ENCODE measurements around the gene PVALEF.

PVALEF gene

GRCh38 chr17:81202318-81202717, 37.0 kb downstream of the PVALEF start:
- no peaks in the 10 kb centered on the region for H3K27me3 ChIP-seq (ENCODE audit: control insufficient read depth in 3 of 3, insufficient read depth in 3 of 3, low read depth in 1 of 3, low read length in 3 of 3)
- H3K9me3 ChIP-seq (replicated peaks in 1 of 2; ENCODE audit: control insufficient read depth in 2 of 2, insufficient read depth in 1 of 2, low read depth in 1 of 2, low read length in 2 of 2), result no peaks in the 10 kb centered on the region
- no peak overlapping the region for H2AK5ac ChIP-seq (ENCODE audit: low read depth, low read length)
- H2BK12ac ChIP-seq (ENCODE audit: low read length), result no peak overlapping the region
- no peak overlapping the region for H3K23ac ChIP-seq (ENCODE audit: low read depth, low read length, poor library complexity)
- DNase-seq (ENCODE audit: low spot score), result no peak
- H2AFZ ChIP-seq (ENCODE audit: low read length), result no peak overlapping the region
- no peak overlapping the region for H3K9ac ChIP-seq (ENCODE audit: low read depth, low read length, poor library complexity)
- peaks cover 3% of the 10 kb centered on the region for H3K79me1 ChIP-seq (ENCODE audit: low read depth, low read length)
- H4K91ac ChIP-seq (ENCODE audit: low read depth, low read length, poor library complexity), result no peak overlapping the region
- no peak overlapping the region for H3K18ac ChIP-seq (ENCODE audit: low read length)
- H4K8ac ChIP-seq (ENCODE audit: low read depth, low read length), result no peak overlapping the region
- H3K36me3 ChIP-seq (replicated peaks in 1 of 2; ENCODE audit: control insufficient read depth in 2 of 2, insufficient read depth in 2 of 2, low read length in 2 of 2), result peaks cover 31 to 74% of the 10 kb centered on the region in 2 donors
- H2BK120ac ChIP-seq (ENCODE audit: low read depth, low read length), result no peak overlapping the region
- H3K4me3 ChIP-seq (ENCODE audit: low read length in 2 of 2), result peak overlapping the region in 1 of 2 donors; percentile 6
- H2BK5ac ChIP-seq (ENCODE audit: low read length), result no peak overlapping the region
- no CpG with 5 or more reads among the region's 10 CpGs for WGBS, 2 donors (ENCODE audit: extremely low coverage in 2 of 2, insufficient read length in 2 of 2, insufficient replicate concordance in 1 of 2)
- H3K4me1 ChIP-seq (ENCODE audit: control insufficient read depth in 2 of 2, insufficient read depth in 1 of 2, low read depth in 1 of 2, low read length in 2 of 2), result no peaks in the 10 kb centered on the region
- H3K4ac ChIP-seq (ENCODE audit: low read length), result no peak overlapping the region
- H3K4me2 ChIP-seq (ENCODE audit: insufficient read depth, low read length, poor library complexity, severe bottlenecking), result no peak overlapping the region
- H2BK15ac ChIP-seq (ENCODE audit: low read length), result no peak overlapping the region
- no peak overlapping the region for H3K27ac ChIP-seq (replicated peaks; ENCODE audit: low read length)
- H3K14ac ChIP-seq (ENCODE audit: low read length), result no peak overlapping the region

GRCh38 chr17:81203136-81203535, 37.8 kb downstream of the PVALEF start:
- no peak overlapping the region for H2AFZ ChIP-seq (ENCODE audit: low read length)
- WGBS, 2 donors (ENCODE audit: extremely low coverage in 2 of 2, insufficient read length in 2 of 2, insufficient replicate concordance in 1 of 2), result no CpG with 5 or more reads among the region's 20 CpGs
- peaks cover 30 to 74% of the 10 kb centered on the region in 2 donors for H3K36me3 ChIP-seq (replicated peaks in 1 of 2; ENCODE audit: control insufficient read depth in 2 of 2, insufficient read depth in 2 of 2, low read length in 2 of 2)

GRCh38 chr17:81204578-81204977, 39.3 kb downstream of the PVALEF start:
- Histone ChIP-seq H3K14ac (ENCODE audit: low read length) (no peak overlapping the region), H4K91ac (ENCODE audit: low read depth, low read length, poor library complexity) (no peak overlapping the region), H2BK12ac (ENCODE audit: low read length) (no peak overlapping the region), H2AFZ (ENCODE audit: low read length) (no peak overlapping the region), H3K4me2 (ENCODE audit: insufficient read depth, low read length, poor library complexity, severe bottlenecking) (no peak overlapping the region), H3K9ac (ENCODE audit: low read depth, low read length, poor library complexity) (no peak overlapping the region), H3K4me3 (ENCODE audit: low read length in 2 of 2) (peak overlapping the region in 1 of 2 donors; percentile 60), H3K4ac (ENCODE audit: low read length) (no peak overlapping the region), H3K36me3 (replicated peaks in 1 of 2; ENCODE audit: control insufficient read depth in 2 of 2, insufficient read depth in 2 of 2, low read length in 2 of 2) (peaks cover 25 to 71% of the 10 kb centered on the region in 2 donors), H2BK120ac (ENCODE audit: low read depth, low read length) (no peak overlapping the region), H2BK5ac (ENCODE audit: low read length) (no peak overlapping the region), H3K79me1 (ENCODE audit: low read depth, low read length) (peaks cover 7% of the 10 kb centered on the region), H3K9me3 (replicated peaks in 1 of 2; ENCODE audit: control insufficient read depth in 2 of 2, insufficient read depth in 1 of 2, low read depth in 1 of 2, low read length in 2 of 2) (peaks cover 0 to 4% of the 10 kb centered on the region in 2 donors), H3K18ac (ENCODE audit: low read length) (no peak overlapping the region), H3K23ac (ENCODE audit: low read depth, low read length, poor library complexity) (peak overlapping the region; percentile 89), H2AK5ac (ENCODE audit: low read depth, low read length) (no peak overlapping the region), H3K27me3 (ENCODE audit: control insufficient read depth in 3 of 3, insufficient read depth in 3 of 3, low read depth in 1 of 3, low read length in 3 of 3) (no peaks in the 10 kb centered on the region), H4K8ac (ENCODE audit: low read depth, low read length) (peak overlapping the region; percentile 82), H3K27ac (replicated peaks; ENCODE audit: low read length) (no peak overlapping the region), H2BK15ac (ENCODE audit: low read length) (no peak overlapping the region), H3K4me1 (ENCODE audit: control insufficient read depth in 2 of 2, insufficient read depth in 1 of 2, low read depth in 1 of 2, low read length in 2 of 2) (no peaks in the 10 kb centered on the region)
- no CpG with 5 or more reads among the region's 10 CpGs for WGBS, 2 donors (ENCODE audit: extremely low coverage in 2 of 2, insufficient read length in 2 of 2, insufficient replicate concordance in 1 of 2)
- no peak for DNase-seq (ENCODE audit: low spot score)

More at GRCh38 chr17:81203136-81203535, 37.8 kb downstream of the PVALEF start:
- Histone ChIP-seq H3K4me1 (ENCODE audit: control insufficient read depth in 2 of 2, insufficient read depth in 1 of 2, low read depth in 1 of 2, low read length in 2 of 2) (no peaks in the 10 kb centered on the region), H3K9ac (ENCODE audit: low read depth, low read length, poor library complexity) (peak overlapping the region; percentile 9), H3K14ac (ENCODE audit: low read length) (no peak overlapping the region), H3K4me2 (ENCODE audit: insufficient read depth, low read length, poor library complexity, severe bottlenecking) (no peak overlapping the region), H3K27me3 (ENCODE audit: control insufficient read depth in 3 of 3, insufficient read depth in 3 of 3, low read depth in 1 of 3, low read length in 3 of 3) (no peaks in the 10 kb centered on the region), H3K9me3 (replicated peaks in 1 of 2; ENCODE audit: control insufficient read depth in 2 of 2, insufficient read depth in 1 of 2, low read depth in 1 of 2, low read length in 2 of 2) (peaks cover 0 to 4% of the 10 kb centered on the region in 2 donors), H3K27ac (replicated peaks; ENCODE audit: low read length) (no peak overlapping the region), H4K91ac (ENCODE audit: low read depth, low read length, poor library complexity) (no peak overlapping the region), H2BK15ac (ENCODE audit: low read length) (no peak overlapping the region), H3K18ac (ENCODE audit: low read length) (no peak overlapping the region), H3K4ac (ENCODE audit: low read length) (no peak overlapping the region), H3K79me1 (ENCODE audit: low read depth, low read length) (peaks cover 7% of the 10 kb centered on the region), H2BK12ac (ENCODE audit: low read length) (no peak overlapping the region), H3K4me3 (ENCODE audit: low read length in 2 of 2) (no peak overlapping the region), H2BK5ac (ENCODE audit: low read length) (peak overlapping the region; percentile 10), H2BK120ac (ENCODE audit: low read depth, low read length) (no peak overlapping the region), H4K8ac (ENCODE audit: low read depth, low read length) (no peak overlapping the region), H3K23ac (ENCODE audit: low read depth, low read length, poor library complexity) (no peak overlapping the region), H2AK5ac (ENCODE audit: low read depth, low read length) (no peak overlapping the region)
- DNase-seq (ENCODE audit: low spot score), result no peak

- H2AK5ac ChIP-seq (ENCODE audit: low read depth, low read length), result no peak overlapping the region
- no peak overlapping the region for H2BK12ac ChIP-seq (ENCODE audit: low read length)
- H3K27ac ChIP-seq (replicated peaks; ENCODE audit: low read length), result no peak overlapping the region
- WGBS, 2 donors (ENCODE audit: extremely low coverage in 2 of 2, insufficient read length in 2 of 2, insufficient replicate concordance in 1 of 2), result no CpG with 5 or more reads among the region's 4 CpGs
- no peak overlapping the region for H3K9ac ChIP-seq (ENCODE audit: low read depth, low read length, poor library complexity)
- no peak overlapping the region for H2BK15ac ChIP-seq (ENCODE audit: low read length)
- H2AFZ ChIP-seq (ENCODE audit: low read length), result no peak overlapping the region
- no peaks in the 10 kb centered on the region for H3K4me1 ChIP-seq (ENCODE audit: control insufficient read depth in 2 of 2, insufficient read depth in 1 of 2, low read depth in 1 of 2, low read length in 2 of 2)
- H3K4ac ChIP-seq (ENCODE audit: low read length), result no peak overlapping the region
- H3K18ac ChIP-seq (ENCODE audit: low read length), result no peak overlapping the region
- no peak overlapping the region for H3K4me2 ChIP-seq (ENCODE audit: insufficient read depth, low read length, poor library complexity, severe bottlenecking)
- peaks cover 0 to 4% of the 10 kb centered on the region in 2 donors for H3K9me3 ChIP-seq (replicated peaks in 1 of 2; ENCODE audit: control insufficient read depth in 2 of 2, insufficient read depth in 1 of 2, low read depth in 1 of 2, low read length in 2 of 2)
- no peak for DNase-seq (ENCODE audit: low spot score)
- H2BK120ac ChIP-seq (ENCODE audit: low read depth, low read length), result no peak overlapping the region
- no peak overlapping the region for H4K91ac ChIP-seq (ENCODE audit: low read depth, low read length, poor library complexity)
- no peak overlapping the region for H3K14ac ChIP-seq (ENCODE audit: low read length)
- peaks cover 4% of the 10 kb centered on the region for H3K79me1 ChIP-seq (ENCODE audit: low read depth, low read length)
- H4K8ac ChIP-seq (ENCODE audit: low read depth, low read length), result no peak overlapping the region
- no peaks in the 10 kb centered on the region for H3K27me3 ChIP-seq (ENCODE audit: control insufficient read depth in 3 of 3, insufficient read depth in 3 of 3, low read depth in 1 of 3, low read length in 3 of 3)
- peaks cover 22 to 55% of the 10 kb centered on the region in 2 donors for H3K36me3 ChIP-seq (replicated peaks in 1 of 2; ENCODE audit: control insufficient read depth in 2 of 2, insufficient read depth in 2 of 2, low read length in 2 of 2)
- no peak overlapping the region for H3K23ac ChIP-seq (ENCODE audit: low read depth, low read length, poor library complexity)
- H2BK5ac ChIP-seq (ENCODE audit: low read length), result no peak overlapping the region
- no peak overlapping the region for H3K4me3 ChIP-seq (ENCODE audit: low read length in 2 of 2)
These were observed 40.9 kb downstream of the PVALEF start for GRCh38 chr17:81206166-81206565.
